Neural progenitor cell (in vitro differentiated cells): ENCODE data around the gene SCNN1B. TPM values are rescaled to one million over a fixed set of nuclear protein-coding genes. Genes with fewer than 3 reads are reported as not detected.
"Not testable (repeated sequence)": the region's sequence is repeated elsewhere in the genome, so short reads cannot be mapped to it uniquely, and the experiment has no call there.

Experiments used
- DNase-seq: peaks from one replicate; pipeline ENCODE4 v3.0.0-alpha.2; 2016; ENCODE audit warnings: low spot score
- H2AFZ ChIP-seq: fragments of 200-600 bp; sonication (generic); replicated peaks from 2 replicates; pipeline ENCODE4 v1.6.1; 2016; ENCODE audit warnings: antibody characterized with exemption
- H3F3A ChIP-seq: fragments of 200-600 bp; sonication (generic); 2 replicates; pipeline ENCODE4 v1.6.1; 2016; ENCODE audit warnings: antibody characterized with exemption, low read depth
- H3K27ac ChIP-seq: fragments of 200-600 bp; sonication (generic); 2 replicates; pipeline ENCODE4 v1.5.1; 2016; ENCODE audit warnings: mild to moderate bottlenecking
- H3K27me3 ChIP-seq: fragments of 200-600 bp; sonication (generic); 2 replicates; pipeline ENCODE4 v1.6.1; 2016; ENCODE audit warnings: mild to moderate bottlenecking, moderate library complexity
- H3K36me3 ChIP-seq: fragments of 200-600 bp; sonication (generic); 2 replicates; pipeline ENCODE4 v1.5.1; 2016
- H3K4me1 ChIP-seq: fragments of 200-600 bp; sonication (generic); 2 replicates; pipeline ENCODE4 v1.6.1; 2016; ENCODE audit warnings: mixed run types
- H3K4me2 ChIP-seq: fragments of 200-600 bp; sonication (generic); 2 replicates; pipeline ENCODE4 v1.6.1; 2016
- H3K4me3 ChIP-seq: fragments of 200-600 bp; sonication (generic); 2 replicates; pipeline ENCODE4 v1.5.1; 2016
- H3K79me2 ChIP-seq: fragments of 200-600 bp; sonication (generic); 2 replicates; pipeline ENCODE4 v1.6.1; 2016; ENCODE audit warnings: low read depth
- H3K9ac ChIP-seq: fragments of 200-600 bp; sonication (generic); 2 replicates; pipeline ENCODE4 v1.6.1; 2016
- H3K9me3 ChIP-seq: fragments of 200-600 bp; sonication (generic); 2 replicates; pipeline ENCODE4 v1.5.1; 2016; ENCODE audit warnings: low read depth
- H4K20me1 ChIP-seq: fragments of 200-600 bp; sonication (generic); 2 replicates; pipeline ENCODE4 v1.6.1; 2016; ENCODE audit warnings: low read depth
- H3K27ac Mint-ChIP-seq: 3 replicates; pipeline ENCODE4 v1.8.0; 2021; ENCODE audit warnings: mixed read lengths
- H3K27me3 Mint-ChIP-seq: 2 replicates; pipeline ENCODE4 v1.8.0; 2022; ENCODE audit warnings: low read depth, mild to moderate bottlenecking, inconsistent platforms, moderate library complexity, mixed read lengths; ENCODE audit not compliant: insufficient read depth
- H3K36me3 Mint-ChIP-seq: 3 replicates; pipeline ENCODE4 v1.8.0; 2021; ENCODE audit warnings: mixed read lengths
- H3K4me1 Mint-ChIP-seq: 3 replicates; pipeline ENCODE4 v1.8.0; 2021; ENCODE audit warnings: mixed read lengths
- H3K4me3 Mint-ChIP-seq: 3 replicates; pipeline ENCODE4 v1.8.0; 2021; ENCODE audit warnings: mild to moderate bottlenecking, moderate library complexity, mixed read lengths
- H3K9me3 Mint-ChIP-seq: 3 replicates; pipeline ENCODE4 v1.8.0; 2020; ENCODE audit warnings: mixed read lengths
- EZH2 ChIP-seq: fragments of 200-600 bp; sonication (generic); IDR thresholded peaks from 2 replicates; pipeline ENCODE4 v1.6.1; 2017; ENCODE audit warnings: antibody characterized with exemption, mild to moderate bottlenecking, moderate library complexity
- EZH2phosphoT487 ChIP-seq: fragments of 200-600 bp; sonication (generic); IDR thresholded peaks from 2 replicates; pipeline ENCODE4 v1.6.1; 2017; ENCODE audit warnings: antibody characterized with exemption
- total RNA-seq: library from RNA; depleted of rRNA; stranded (reverse); fragments of >200 nt; gene quantifications from 2 replicates; pipeline ENCODE4 v1.2.3, GENCODE V29; 2015; ENCODE audit warnings: low replicate concordance
- TF ChIP-seq, protein P1 (sequence below): fragments of 200-600 bp; sonication (generic); IDR thresholded peaks from 2 replicates; pipeline ENCODE4 v1.5.1; 2017; ENCODE audit warnings: antibody characterized with exemption, mild to moderate bottlenecking

The SCNN1B gene
- total RNA-seq, 1 donor from 2014 or later, result not detected

DNA sequence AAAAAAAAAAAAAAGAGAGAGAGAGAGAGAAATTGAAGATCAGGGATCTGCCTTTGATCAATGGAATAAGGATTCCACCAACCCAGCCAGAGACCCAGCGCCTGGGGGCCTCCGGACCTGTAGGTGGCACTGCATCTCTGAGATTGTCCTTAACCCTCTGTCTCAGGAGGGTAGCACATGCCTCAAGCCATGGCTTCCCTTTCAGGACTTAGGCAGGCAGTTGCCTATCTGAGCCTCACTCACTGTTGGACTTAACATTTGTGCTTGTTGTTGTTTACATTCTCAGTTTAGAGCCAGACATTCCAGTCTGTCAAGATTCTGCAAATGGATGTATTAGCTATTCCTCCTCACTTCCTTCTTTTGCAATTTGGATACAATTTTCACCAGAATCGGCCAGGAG is 5.1 kb upstream of the SCNN1B start:
- no peaks in the 10 kb centered on the region for H4K20me1 ChIP-seq
- no peaks in the 10 kb centered on the region for H3K4me1 ChIP-seq
- H3K4me2 ChIP-seq, result no peak overlapping the region
- H2AFZ ChIP-seq, result peak overlapping the region; percentile 91
- Mint-ChIP-seq H3K9me3 (no peaks in the 10 kb centered on the region), H3K36me3 (no peaks in the 10 kb centered on the region), H3K27me3 (peaks cover 22% of the 10 kb centered on the region), H3K27ac (no peak overlapping the region), H3K4me1 (peaks cover 6% of the 10 kb centered on the region), H3K4me3 (no peak overlapping the region)
- no peak overlapping the region for H3K4me3 ChIP-seq
- no peak overlapping the region for H3K9ac ChIP-seq
- no peaks in the 10 kb centered on the region for H3K9me3 ChIP-seq
- no peak for TF ChIP-seq EZH2phosphoT487
- TF ChIP-seq, protein P1, sequence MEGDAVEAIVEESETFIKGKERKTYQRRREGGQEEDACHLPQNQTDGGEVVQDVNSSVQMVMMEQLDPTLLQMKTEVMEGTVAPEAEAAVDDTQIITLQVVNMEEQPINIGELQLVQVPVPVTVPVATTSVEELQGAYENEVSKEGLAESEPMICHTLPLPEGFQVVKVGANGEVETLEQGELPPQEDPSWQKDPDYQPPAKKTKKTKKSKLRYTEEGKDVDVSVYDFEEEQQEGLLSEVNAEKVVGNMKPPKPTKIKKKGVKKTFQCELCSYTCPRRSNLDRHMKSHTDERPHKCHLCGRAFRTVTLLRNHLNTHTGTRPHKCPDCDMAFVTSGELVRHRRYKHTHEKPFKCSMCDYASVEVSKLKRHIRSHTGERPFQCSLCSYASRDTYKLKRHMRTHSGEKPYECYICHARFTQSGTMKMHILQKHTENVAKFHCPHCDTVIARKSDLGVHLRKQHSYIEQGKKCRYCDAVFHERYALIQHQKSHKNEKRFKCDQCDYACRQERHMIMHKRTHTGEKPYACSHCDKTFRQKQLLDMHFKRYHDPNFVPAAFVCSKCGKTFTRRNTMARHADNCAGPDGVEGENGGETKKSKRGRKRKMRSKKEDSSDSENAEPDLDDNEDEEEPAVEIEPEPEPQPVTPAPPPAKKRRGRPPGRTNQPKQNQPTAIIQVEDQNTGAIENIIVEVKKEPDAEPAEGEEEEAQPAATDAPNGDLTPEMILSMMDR, result peak; percentile 31
- H3K27me3 ChIP-seq, result peaks cover 22% of the 10 kb centered on the region
- H3K27ac ChIP-seq, result no peak overlapping the region
- no peaks in the 10 kb centered on the region for H3K79me2 ChIP-seq
- DNase-seq, result peak; percentile 16
- H3F3A ChIP-seq, result peaks cover 5% of the 10 kb centered on the region
- H3K36me3 ChIP-seq, result no peaks in the 10 kb centered on the region

DNA sequence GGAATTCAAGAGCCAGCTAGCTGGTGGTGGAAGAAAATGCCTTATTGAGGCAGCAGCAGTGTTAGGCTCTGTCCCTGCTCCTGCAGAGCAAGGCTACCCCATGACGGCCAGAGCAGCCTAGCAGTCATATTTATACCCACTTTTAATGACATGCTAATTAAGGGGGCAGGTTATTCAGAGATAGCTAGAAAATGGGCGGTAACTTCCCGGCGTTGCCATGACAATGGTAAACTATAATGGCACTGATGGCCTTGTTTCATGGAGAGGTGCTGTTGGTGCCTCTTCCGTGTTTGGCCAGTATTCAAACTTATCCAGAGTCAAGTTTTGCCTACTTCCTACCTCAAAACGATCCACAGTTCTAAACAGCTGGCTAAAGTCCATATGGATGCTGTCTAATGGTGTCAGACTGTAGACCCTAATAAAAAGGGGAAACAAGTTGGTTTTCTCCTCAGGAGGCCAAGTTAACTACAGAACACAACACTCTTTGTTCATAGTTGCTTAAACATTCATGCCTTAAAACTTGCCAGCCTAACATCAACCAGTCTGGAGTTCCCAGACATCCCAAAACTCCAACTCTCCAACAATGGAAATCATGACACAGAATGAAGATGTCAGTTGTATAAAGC is 3.7 kb upstream of the SCNN1B start:
- peaks cover 3% of the 10 kb centered on the region for H4K20me1 ChIP-seq
- Mint-ChIP-seq H3K27ac (no peak overlapping the region), H3K4me1 (peaks cover 6% of the 10 kb centered on the region), H3K9me3 (no peaks in the 10 kb centered on the region), H3K27me3 (peaks cover 31% of the 10 kb centered on the region), H3K36me3 (no peaks in the 10 kb centered on the region), H3K4me3 (no peak overlapping the region)
- no peak overlapping the region for H3K27ac ChIP-seq
- H3K36me3 ChIP-seq, result no peaks in the 10 kb centered on the region
- no peak overlapping the region for H3K4me3 ChIP-seq
- peaks cover 5% of the 10 kb centered on the region for H3F3A ChIP-seq
- H3K79me2 ChIP-seq, result no peaks in the 10 kb centered on the region
- H3K4me1 ChIP-seq, result no peaks in the 10 kb centered on the region
- H2AFZ ChIP-seq, result no peak overlapping the region
- H3K4me2 ChIP-seq, result no peak overlapping the region
- TF ChIP-seq, protein P1, result no peak
- H3K27me3 ChIP-seq, result peaks cover 37% of the 10 kb centered on the region
- no peak overlapping the region for H3K9ac ChIP-seq
- DNase-seq, result no peak
- no peaks in the 10 kb centered on the region for H3K9me3 ChIP-seq

DNA sequence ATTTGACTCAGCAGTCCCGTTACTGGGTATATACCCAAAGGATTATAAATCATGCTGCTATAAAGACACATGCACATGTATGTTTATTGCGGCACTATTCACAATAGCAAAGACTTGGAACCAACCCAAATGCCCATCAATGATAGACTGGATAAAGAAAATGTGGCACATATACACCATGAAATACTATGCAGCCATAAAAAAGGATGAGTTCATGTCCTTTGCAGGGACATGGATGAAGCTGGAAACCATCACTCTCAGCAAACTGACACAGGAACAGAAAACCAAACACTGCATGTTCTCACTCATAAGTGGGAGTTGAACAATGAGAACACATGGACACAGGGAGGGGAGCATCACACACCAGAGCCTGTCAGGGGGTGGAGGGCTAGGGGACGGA is 2.3 kb upstream of the SCNN1B start:
- H3K4me1 Mint-ChIP-seq, H3K36me3 Mint-ChIP-seq, H3K9me3 ChIP-seq, H3K27ac ChIP-seq, H3K9ac ChIP-seq, H2AFZ ChIP-seq, H3K79me2 ChIP-seq, H3K36me3 ChIP-seq, H3K4me1 ChIP-seq, H3K9me3 Mint-ChIP-seq, DNase-seq, H4K20me1 ChIP-seq, H3K27ac Mint-ChIP-seq, H3F3A ChIP-seq, H3K4me2 ChIP-seq, H3K4me3 Mint-ChIP-seq, H3K4me3 ChIP-seq: not testable (repeated sequence)
- H3K27me3 ChIP-seq, result peaks cover 49% of the 10 kb centered on the region
- H3K27me3 Mint-ChIP-seq, result peaks cover 29% of the 10 kb centered on the region

DNA sequence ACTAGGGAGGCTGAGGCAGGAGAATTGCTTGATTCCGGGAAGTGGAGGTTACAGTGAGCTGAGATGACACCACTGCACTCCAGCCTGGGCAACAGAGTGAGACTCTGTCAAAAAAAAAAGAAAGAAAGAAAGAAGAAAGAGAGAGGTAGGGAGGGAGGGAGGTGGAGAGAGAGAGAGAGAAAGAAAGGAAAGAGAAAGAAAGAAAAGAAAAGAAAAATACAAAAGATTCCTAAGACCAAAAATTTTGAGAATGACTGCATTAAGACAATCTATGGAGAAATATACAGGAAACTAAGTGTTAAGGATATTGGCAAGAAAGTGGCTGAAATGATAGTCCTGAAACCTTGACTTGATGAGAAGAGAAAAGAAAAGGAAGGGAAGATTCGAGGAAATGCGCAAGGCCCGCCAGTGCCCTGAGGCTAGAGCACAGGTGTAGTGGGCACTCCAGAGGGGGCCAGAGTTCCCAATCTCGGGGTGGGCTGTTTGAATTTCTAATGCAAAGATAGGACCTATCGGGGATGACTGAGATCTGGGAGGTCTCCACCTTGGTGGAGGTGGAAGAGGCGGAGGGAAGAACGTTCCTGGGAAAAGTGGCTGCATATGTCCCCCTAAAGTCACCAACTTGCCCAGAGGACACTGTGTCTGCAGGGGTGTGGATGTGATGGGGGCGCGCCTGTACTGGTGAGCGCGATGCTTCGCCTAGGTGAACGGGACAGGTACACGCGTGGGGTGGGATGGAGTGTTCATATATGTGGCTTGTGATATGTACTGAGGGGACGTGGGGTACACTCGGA is 654 bp upstream of the SCNN1B start:
- TF ChIP-seq EZH2phosphoT487, result peak; percentile 35
- no peak for TF ChIP-seq EZH2
- Mint-ChIP-seq H3K4me1 (peaks cover 6% of the 10 kb centered on the region), H3K36me3 (no peaks in the 10 kb centered on the region), H3K27me3 (peaks cover 35% of the 10 kb centered on the region), H3K4me3 (peak overlapping the region; percentile 77), H3K27ac (no peak overlapping the region), H3K9me3 (no peaks in the 10 kb centered on the region)
- no peak for DNase-seq
- Histone ChIP-seq H3K9me3 (no peaks in the 10 kb centered on the region), H3K4me1 (no peaks in the 10 kb centered on the region), H3K4me2 (peak overlapping the region; percentile 100), H3K27me3 (peaks cover 54% of the 10 kb centered on the region), H3K4me3 (peak overlapping the region; percentile 87), H2AFZ (no peak overlapping the region), H3K9ac (no peak overlapping the region), H4K20me1 (peaks cover 3% of the 10 kb centered on the region), H3K79me2 (no peaks in the 10 kb centered on the region), H3F3A (peaks cover 5% of the 10 kb centered on the region), H3K27ac (no peak overlapping the region), H3K36me3 (no peaks in the 10 kb centered on the region)
